Hematopoietic multipotent progenitor cell treated with erythropoietin and hydrocortisone succinate and interleukin-3 and kit ligand, for 4 days (in vitro differentiated cells): ENCODE measurements around the gene BEGAIN.

Experiments used
- DNase-seq: peaks from one replicate; pipeline ENCODE4 v3.0.0-alpha.2; 2015

Gene BEGAIN

DNA sequence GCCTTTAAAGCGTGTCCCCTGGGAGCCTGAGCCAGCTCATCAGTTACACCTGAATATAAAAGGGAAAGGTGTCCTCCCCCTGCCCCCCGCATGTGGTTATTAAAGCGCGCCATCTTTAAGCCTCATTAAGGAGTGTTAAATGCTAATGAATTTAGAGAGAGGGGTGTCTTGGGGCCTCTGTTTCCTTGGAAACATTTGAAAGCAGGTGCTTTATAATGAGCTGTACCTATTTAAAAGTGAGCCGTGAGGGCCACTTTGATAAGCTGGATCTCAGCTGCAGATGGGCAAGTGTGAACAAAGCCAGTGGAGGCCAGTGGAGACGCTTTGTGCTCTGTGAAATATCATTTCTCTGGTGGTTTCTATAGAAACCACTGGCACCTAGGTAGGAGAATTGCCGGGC lies 84.0 kb downstream of the BEGAIN start:
- DNase-seq = no peak

DNA sequence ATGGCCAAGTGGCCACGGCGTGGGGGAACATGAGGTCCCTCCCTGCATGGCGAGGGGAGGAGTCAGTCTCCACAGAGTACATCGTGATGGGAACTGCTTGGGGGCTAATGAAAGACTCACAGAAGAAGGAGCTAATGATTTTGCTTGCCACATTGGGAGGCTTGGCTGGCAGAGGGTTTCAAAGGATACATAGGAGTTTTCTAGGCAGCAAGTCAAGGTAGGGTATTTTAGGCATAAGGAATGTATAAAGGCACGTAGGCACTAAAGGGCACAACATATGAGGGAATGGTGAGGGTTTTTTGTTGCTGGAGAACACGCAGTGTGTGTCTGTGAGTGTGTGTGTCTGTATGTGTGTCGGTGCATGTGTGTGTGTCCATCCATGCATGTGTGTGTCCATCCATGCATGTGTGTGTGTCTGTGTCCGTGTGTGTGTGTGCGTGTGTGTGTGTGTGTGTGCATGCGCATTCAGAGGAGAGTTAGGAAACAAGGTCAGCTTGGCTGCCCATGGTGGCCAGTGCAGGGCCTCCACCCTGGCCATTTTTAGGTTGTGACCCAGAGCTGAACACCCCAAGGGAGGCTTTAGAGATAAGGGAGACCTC lies 84.5 kb downstream of the BEGAIN start:
- DNase-seq = no peak

- DNase-seq = no peak
These were observed 87.1 kb downstream of the BEGAIN start for GRCh38 chr14:100500128-100500527.

DNA sequence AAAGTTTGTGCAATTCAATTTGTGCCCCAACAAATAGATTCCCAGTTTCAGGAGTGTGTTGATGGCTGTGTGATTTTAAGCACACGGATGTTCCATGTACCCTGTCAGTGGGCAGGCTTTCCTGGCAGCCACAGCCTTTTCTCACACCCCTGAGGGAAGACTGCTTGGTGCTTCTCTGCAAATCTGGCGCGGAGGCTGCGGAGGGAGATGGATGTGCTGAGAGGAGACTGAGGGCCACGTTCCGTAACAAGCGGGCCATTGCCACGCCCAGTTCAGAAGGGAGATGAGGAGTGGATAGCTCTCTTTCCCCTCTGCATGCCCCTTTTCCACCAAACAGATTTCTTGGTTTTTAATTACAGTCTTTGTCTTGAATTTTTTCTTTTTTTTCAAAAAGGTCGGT lies 89.1 kb downstream of the BEGAIN start:
- no peak for DNase-seq

- DNase-seq = no peak
These were observed 91.3 kb downstream of the BEGAIN start for GRCh38 chr14:100495917-100496316.

GRCh38 chr14:100494645-100495044 lies 92.6 kb downstream of the BEGAIN start:
- no peak for DNase-seq

- DNase-seq = no peak
These were observed 97.0 kb downstream of the BEGAIN start for GRCh38 chr14:100490252-100490651.

GRCh38 chr14:100488057-100488456 lies 99.2 kb downstream of the BEGAIN start:
- no peak for DNase-seq

- peak; percentile 4 for DNase-seq
These were observed 99.9 kb downstream of the BEGAIN start for GRCh38 chr14:100487304-100487703.
